LNCAP (cell line): ENCODE measurements around the gene AMBP.

ENCODE experiments used
- TF ChIP-seq, protein P1 (sequence below): fragments of 450-650 bp; IDR thresholded peaks from 2 replicates; pipeline ENCODE4 v1.5.1; 2017; ENCODE audit warnings: mild to moderate bottlenecking

AMBP gene

DNA sequence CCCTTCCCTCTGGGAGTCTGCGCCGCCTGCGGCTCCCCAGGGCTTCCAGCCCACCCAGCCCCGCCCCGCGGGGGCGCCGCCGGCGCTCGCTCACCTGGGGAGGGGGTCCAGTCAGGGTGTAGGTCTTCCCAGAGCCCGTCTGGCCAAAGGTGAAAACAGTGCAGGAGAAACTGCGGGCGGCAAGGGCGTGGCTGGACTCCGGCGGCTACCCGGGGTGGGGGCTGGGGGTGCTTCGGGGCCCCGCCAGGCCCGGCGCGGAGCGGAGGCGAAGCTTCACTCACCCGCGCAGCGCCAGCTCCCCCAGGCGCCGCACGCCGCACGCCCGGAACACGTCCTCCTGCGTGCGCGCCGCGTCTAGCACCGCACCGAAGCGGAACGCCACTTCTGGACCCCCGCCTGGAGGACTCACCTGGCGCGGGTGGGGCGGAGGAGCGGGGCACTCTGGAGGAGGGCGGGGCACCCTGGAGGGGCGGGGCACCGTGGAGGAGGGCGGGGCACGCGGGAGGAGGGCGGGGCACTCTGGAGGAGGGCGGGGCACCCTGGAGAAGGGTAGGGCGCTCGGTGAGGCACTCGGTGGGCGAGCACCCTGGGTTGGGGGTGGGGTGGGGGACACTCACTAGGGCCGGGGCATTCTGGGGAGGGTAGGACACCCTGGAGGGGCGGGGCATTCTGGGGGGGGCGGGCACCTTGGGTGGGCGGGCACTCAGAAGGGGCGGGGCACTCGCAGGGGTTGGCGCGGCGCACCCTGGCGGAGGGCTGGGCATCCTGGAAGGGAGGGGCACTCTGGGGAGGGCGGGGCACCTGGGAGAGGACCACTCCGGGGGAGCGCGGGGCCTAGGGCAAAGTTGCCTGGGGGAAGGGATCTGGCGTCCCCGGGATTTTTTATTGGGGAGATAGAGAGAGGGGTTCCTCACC lies 20.2 kb upstream of the AMBP start:
- TF ChIP-seq, protein P1, sequence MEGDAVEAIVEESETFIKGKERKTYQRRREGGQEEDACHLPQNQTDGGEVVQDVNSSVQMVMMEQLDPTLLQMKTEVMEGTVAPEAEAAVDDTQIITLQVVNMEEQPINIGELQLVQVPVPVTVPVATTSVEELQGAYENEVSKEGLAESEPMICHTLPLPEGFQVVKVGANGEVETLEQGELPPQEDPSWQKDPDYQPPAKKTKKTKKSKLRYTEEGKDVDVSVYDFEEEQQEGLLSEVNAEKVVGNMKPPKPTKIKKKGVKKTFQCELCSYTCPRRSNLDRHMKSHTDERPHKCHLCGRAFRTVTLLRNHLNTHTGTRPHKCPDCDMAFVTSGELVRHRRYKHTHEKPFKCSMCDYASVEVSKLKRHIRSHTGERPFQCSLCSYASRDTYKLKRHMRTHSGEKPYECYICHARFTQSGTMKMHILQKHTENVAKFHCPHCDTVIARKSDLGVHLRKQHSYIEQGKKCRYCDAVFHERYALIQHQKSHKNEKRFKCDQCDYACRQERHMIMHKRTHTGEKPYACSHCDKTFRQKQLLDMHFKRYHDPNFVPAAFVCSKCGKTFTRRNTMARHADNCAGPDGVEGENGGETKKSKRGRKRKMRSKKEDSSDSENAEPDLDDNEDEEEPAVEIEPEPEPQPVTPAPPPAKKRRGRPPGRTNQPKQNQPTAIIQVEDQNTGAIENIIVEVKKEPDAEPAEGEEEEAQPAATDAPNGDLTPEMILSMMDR: no peak

GRCh38 chr9:114097613-114098020 lies 19.5 kb upstream of the AMBP start:
- TF ChIP-seq, protein P1: no peak

DNA sequence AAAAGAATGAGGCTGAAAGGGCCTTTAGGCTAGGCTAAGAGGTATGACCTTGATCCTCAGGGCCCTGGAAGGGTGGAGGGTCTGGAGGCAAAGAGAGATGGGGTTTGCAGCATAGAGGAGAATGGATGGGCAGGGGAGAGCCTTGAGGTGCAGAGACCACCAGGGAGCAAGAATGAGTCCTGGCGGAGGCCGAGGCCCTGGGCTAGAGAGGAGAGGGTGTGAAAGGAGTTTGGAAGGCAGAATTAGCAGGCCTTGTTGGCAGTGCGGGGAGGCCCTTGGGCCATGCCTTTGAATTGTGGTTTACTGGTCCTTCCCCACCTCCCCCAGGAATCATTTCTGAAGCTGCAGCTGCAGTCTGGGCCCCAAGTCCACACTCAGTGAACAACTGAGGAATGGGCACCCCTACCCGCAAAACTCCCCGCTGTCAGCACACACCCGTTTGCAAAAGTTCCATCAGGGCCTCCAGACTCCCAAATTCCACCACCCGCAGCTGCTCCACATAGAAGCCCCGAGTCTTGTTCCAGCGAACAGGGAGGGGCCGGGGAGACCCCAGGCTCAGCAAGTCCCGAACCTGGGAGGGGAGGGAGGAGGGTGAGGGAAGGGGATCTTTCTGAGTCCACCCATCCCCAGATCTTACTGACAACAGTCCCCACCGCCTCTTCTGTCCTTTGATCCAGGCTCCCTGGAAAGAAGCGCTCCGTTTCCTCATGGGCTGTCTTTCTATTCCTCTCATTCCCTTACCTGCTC lies 18.9 kb upstream of the AMBP start:
- TF ChIP-seq, protein P1: no peak

DNA sequence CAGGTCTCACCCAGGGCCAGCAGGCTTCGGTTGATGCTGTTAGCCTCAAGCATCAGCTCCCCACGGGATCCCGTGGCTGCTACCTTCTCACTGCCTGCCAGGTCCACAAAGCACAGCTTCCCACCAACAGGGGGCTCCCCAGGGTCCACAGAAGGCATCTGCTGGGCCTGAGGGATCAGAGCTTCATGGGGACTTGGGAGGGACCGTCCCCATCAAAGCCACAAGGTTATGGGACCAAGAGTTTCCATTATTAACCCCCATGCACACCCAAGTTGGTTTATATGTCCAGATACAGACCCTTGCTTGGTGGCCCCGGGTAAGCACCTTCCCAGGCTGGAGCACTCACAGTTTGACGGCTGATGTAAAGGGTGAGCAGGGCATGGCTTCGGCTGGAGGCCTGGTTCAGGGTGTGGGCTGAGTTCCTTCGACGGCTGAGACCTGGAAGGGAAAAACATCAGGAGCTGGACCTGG lies 18.0 kb upstream of the AMBP start:
- TF ChIP-seq, protein P1: no peak

GRCh38 chr9:114094971-114095370 lies 16.9 kb upstream of the AMBP start:
- TF ChIP-seq, protein P1: no peak

GRCh38 chr9:114093761-114094505 lies 15.8 kb upstream of the AMBP start:
- TF ChIP-seq, protein P1: no peak

GRCh38 chr9:114093031-114093471 lies 15.0 kb upstream of the AMBP start:
- TF ChIP-seq, protein P1: no peak
